ENCODE results near the gene IL33.

GRCh38 chr9:6239694-6240093, 24.1 kb downstream of the IL33 start:
- TF ChIP-seq CTCF (IDR thresholded peaks at IDR 0.05; ENCODE audit: low read depth, low read length) (no peak), POLR2A (IDR thresholded peaks at IDR 0.05; ENCODE audit: extremely low read depth, insufficient read length) (no peak), MAX (IDR thresholded peaks at IDR 0.05; ENCODE audit: low read depth, low read length) (no peak)
